Urinary bladder (tissue), 4 donors: ENCODE measurements around the gene C16orf78. TPM values are rescaled to one million over a fixed set of nuclear protein-coding genes. Genes with fewer than 3 reads are reported as not detected.

Source experiments
- DNase-seq: peaks from one replicate; pipeline ENCODE4 v3.0.0-alpha.2; 2015; ENCODE audit errors: extremely low spot score
- H3K27ac ChIP-seq: one replicate; pipeline ENCODE4 v1.5.1; 2013; ENCODE audit warnings: low read depth, mild to moderate bottlenecking, moderate library complexity
- H3K36me3 ChIP-seq: one replicate; pipeline ENCODE4 v1.6.1; 2013; ENCODE audit warnings: mild to moderate bottlenecking, moderate library complexity; ENCODE audit not compliant: insufficient read depth
- H3K4me1 ChIP-seq: one replicate; pipeline ENCODE4 v1.6.1; 2013; ENCODE audit warnings: mild to moderate bottlenecking, moderate library complexity; ENCODE audit not compliant: insufficient read depth
- H3K4me3 ChIP-seq: one replicate; pipeline ENCODE4 v1.5.1; 2013; ENCODE audit warnings: low read depth, low read length
- WGBS: extraction: QIAGEN DNeasy Blood & Tissue Kit; methylation state at CpG from one replicate; pipeline ENCODE4 v1.1.7; 2013; 5-methylcytosine and 5-hydroxymethylcytosine counted together
- polyA plus RNA-seq: library from polyadenylated mRNA; stranded (reverse); fragments of 200-250 nt; gene quantifications from one replicate; pipeline ENCODE4 v1.2.3, GENCODE V29; 2013
- total RNA-seq: library from RNA; depleted of rRNA; stranded (reverse); fragments of >200 nt; gene quantifications from one replicate; pipeline ENCODE4 v1.2.3, GENCODE V29; 2014
- donor health status: healthy with polysubstance abuse.
- donor health status: healthy.

C16orf78 gene
- total and polyA plus RNA-seq, 2 donors = not detected

DNA sequence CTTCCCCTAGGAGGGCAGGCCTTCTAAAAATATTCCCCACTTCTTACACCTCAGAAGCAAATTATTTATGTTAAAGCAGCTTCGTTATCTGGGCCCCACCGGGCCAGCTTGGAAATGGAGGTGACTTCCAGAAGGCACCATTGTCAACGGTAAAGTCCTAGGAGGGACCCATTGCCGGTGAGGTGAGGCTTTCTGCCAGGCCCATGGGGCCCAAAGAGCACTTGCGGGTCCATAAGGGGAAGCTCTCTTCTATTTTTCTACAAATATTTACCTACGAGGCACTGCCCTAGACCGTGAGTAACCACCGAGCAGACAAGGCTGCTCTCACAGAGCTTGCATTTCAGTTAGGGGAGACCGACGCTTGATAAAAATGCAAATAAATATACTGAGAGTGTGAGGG lies 41.5 kb downstream of the C16orf78 start:
- no peak for DNase-seq
- Histone ChIP-seq H3K27ac (no peak overlapping the region), H3K4me1 (no peaks in the 10 kb centered on the region), H3K36me3 (no peaks in the 10 kb centered on the region), H3K4me3 (no peak overlapping the region)
- 90% methylated on average over 10 of the region's 10 CpGs for WGBS

DNA sequence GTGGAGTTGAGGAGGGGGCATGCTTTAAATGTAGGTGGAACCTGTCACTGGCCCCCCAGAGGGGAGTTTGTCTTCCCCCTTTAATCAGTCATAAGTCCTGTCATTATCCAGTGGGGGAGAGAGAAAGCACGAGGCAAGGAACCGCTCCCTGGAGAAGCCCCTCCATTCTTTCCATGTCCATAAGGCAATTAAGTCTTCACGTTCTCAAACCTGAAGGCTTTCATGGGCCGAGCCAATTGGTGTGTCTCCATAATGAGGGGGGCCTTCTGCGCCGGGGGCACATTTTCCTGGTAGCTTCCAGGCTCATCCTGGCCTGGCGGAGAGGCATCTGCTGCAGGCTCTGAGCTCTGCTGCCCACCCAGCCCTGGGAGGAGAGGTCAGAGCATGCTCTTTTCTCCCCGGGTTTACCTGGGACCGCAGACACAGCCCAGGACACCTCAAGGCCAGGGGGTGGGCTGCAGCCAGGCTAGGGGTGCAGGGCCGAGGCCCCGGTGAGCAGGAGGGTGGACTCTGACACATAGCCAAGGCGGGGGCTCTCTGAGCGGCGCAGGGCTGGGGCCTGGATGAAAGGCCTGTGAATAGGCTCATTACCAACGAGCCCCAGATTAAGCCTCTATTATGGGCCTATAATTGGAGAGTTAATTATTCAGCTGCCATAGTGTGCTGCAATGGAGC lies 42.5 kb downstream of the C16orf78 start:
- no peak overlapping the region for H3K4me3 ChIP-seq
- H3K36me3 ChIP-seq = no peaks in the 10 kb centered on the region
- no peaks in the 10 kb centered on the region for H3K4me1 ChIP-seq
- no peak overlapping the region for H3K27ac ChIP-seq
- 83% methylated on average over 15 of the region's 15 CpGs for WGBS
- DNase-seq = no peak

DNA sequence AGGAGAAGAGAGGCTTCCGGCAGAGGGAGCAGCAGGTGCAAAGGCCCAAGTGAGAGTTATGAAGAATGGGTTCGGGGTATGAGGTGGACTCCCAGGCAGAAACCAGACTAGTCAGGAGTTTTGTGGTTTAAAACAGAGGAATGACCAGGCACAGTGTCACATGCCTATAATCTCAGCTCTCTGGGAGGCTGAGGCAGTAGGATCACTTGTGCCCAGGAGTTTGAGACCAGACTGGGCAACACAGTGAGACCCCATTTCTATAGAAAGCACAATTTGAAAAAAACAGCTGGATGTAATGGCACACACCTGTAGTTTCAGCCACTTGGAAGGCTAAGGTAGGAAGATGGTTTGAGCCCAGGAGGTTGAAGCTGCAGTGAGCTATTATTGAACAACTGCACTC lies 43.8 kb downstream of the C16orf78 start:
- no peaks in the 10 kb centered on the region for H3K36me3 ChIP-seq
- 92% methylated on average over 2 of the region's 2 CpGs for WGBS
- no peak for DNase-seq
- no peak overlapping the region for H3K4me3 ChIP-seq
- H3K4me1 ChIP-seq = no peaks in the 10 kb centered on the region
- H3K27ac ChIP-seq = no peak overlapping the region

DNA sequence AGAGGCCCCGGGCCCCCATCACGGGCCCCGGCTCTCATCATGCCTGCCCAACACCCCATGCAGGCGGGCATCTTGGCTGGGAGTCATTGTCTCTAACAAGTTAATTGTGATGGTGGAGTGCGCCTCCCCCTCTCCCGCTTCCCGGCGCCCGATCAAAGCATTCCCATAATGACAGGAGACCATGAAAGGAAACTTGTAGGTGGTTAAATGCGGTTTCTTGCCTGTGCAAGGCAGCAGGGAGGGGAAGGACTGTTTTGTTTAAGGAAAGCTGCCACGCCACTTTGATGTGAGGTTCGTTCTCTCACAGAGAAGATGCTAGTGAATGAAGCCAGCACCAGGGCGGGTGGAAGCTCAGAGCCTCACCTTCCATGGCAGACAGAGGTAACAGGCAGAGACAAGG lies 45.4 kb downstream of the C16orf78 start:
- Histone ChIP-seq H3K36me3 (no peaks in the 10 kb centered on the region), H3K27ac (no peak overlapping the region), H3K4me1 (no peaks in the 10 kb centered on the region), H3K4me3 (no peak overlapping the region)
- DNase-seq = no peak
- WGBS = 35% methylated on average over 13 of the region's 13 CpGs

DNA sequence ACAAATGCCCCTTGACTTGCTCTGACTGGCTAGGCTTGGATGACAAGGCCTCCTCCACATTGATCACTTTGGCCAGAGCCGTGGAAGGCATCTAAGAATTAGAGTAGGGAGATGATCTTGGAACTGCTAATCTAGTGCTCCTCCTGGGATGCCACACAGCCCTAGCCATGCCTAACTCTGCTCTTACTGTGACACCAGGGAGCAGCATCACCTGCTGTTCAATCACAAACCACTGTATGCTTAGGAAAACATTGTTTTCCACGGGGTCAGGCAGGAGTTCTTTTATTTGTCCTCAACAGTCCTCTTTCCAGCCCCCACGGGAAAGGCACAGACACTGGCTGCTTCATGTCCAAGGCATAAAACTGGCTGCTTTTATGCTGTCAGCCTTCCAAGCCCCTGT lies 46.3 kb downstream of the C16orf78 start:
- Histone ChIP-seq H3K36me3 (no peaks in the 10 kb centered on the region), H3K4me1 (no peaks in the 10 kb centered on the region), H3K27ac (no peak overlapping the region), H3K4me3 (no peak overlapping the region)
- WGBS = 45% methylated on average over 3 of the region's 3 CpGs
- DNase-seq = no peak

DNA sequence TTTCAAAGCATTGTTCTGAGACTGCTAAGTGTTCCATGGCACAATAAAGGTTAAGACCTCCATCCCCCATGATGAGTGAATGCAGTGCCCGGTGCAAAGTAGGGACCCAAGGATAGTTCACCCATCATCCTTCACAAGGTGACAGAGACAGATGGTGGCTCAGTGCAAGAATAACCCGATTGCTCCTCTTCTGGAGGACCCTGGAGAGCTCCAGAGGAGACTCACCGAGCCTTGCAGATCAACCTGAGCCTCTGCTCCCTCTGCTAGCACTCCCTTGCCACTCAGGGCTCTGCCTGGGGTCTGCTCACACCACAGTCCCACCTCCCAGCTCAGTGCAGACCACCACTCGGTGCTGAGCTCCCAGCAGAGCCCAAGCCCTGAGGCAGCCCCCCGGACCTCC lies 49.3 kb downstream of the C16orf78 start:
- DNase-seq = no peak
- WGBS = 46% methylated on average over 5 of the region's 5 CpGs
- Histone ChIP-seq H3K4me3 (no peak overlapping the region), H3K4me1 (no peaks in the 10 kb centered on the region), H3K36me3 (no peaks in the 10 kb centered on the region), H3K27ac (no peak overlapping the region)

DNA sequence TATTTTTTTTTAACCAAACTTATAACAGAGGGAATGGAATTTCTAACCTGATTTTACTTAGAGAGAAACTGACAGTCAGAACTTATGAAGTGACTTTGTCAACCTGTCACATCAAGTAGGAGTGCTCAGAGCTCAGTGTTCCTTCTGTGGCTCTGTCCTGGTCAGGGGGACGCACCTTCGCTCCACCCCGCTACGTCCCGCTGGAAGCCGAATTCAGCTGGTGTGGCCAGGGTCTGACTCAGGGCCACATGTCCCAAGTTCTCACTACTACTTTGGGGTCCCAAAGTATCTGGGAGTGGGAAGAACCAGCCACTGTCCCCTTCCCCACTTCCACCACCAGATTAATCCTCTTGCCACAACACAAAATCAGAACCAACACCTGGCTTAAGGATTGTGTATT lies 51.4 kb downstream of the C16orf78 start:
- Histone ChIP-seq H3K27ac (no peak overlapping the region), H3K4me1 (no peaks in the 10 kb centered on the region), H3K4me3 (no peak overlapping the region), H3K36me3 (no peaks in the 10 kb centered on the region)
- 94% methylated on average over 6 of the region's 6 CpGs for WGBS
- no peak for DNase-seq

DNA sequence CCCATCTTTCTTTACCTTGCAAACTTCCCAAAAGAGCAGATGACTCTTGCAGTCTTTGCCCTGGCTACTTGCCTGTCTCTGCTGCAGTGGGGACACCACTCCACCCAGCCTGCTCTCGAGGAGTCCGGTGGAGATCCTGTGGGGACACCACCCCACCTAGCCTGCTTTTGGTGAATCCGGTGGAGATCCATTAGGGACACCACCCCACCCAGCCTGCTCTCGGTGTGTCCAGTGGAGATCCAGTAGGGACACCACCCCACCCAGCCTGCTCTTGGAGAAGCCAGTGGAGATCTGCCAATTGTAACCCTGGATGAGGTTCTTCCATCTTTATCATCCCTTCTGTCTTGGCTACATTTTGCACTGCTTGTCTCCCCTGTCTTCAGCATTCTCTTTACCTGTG lies 54.2 kb downstream of the C16orf78 start:
- Histone ChIP-seq H3K36me3 (no peaks in the 10 kb centered on the region), H3K4me1 (no peaks in the 10 kb centered on the region), H3K27ac (no peak overlapping the region), H3K4me3 (no peak overlapping the region)
- DNase-seq = no peak
- 92% methylated on average over 4 of the region's 4 CpGs for WGBS

DNA sequence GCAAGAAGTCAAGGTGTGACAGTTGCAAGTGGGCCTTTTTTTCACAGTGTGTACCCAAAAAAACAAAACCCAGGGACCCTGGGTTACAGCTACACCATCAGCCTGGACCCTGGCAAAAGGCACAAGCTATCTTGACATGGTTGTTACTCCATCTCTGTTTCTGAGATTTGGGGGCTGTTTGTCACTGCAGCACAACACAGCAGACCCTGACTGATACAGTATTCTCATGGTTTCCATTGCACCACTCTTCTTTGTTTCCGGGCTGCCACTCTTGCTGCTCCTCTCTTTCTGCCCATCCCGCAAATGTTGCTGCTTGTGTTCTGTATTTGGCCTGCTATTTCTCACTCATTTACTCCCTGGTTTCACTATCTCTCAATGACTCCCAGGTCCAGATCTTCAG lies 55.2 kb downstream of the C16orf78 start:
- 97% methylated on average over 2 of the region's 2 CpGs for WGBS
- Histone ChIP-seq H3K27ac (no peak overlapping the region), H3K36me3 (no peaks in the 10 kb centered on the region), H3K4me3 (no peak overlapping the region), H3K4me1 (no peaks in the 10 kb centered on the region)
- no peak for DNase-seq

DNA sequence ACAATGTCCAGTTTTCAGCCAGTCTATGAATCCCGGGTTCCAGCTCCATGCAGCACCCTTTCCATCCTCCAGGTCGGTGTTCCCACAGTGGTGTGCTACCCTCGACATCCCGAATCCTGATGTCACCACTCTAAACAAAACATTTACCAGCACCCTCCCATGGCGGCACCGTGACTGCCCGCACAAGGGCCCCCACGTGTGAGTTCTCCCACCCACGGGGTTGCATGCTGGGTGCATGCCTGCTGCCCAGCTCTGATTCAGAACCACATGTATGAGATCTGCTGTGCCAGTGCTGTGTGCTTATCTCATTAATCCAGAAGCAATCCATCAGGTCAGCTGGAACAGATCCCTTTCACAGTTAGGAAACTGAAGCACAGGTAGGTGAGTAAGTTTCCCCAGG lies 57.4 kb downstream of the C16orf78 start:
- Histone ChIP-seq H3K4me3 (no peak overlapping the region), H3K27ac (no peak overlapping the region), H3K4me1 (no peaks in the 10 kb centered on the region), H3K36me3 (no peaks in the 10 kb centered on the region)
- WGBS = 79% methylated on average over 9 of the region's 9 CpGs
- no peak for DNase-seq

DNA sequence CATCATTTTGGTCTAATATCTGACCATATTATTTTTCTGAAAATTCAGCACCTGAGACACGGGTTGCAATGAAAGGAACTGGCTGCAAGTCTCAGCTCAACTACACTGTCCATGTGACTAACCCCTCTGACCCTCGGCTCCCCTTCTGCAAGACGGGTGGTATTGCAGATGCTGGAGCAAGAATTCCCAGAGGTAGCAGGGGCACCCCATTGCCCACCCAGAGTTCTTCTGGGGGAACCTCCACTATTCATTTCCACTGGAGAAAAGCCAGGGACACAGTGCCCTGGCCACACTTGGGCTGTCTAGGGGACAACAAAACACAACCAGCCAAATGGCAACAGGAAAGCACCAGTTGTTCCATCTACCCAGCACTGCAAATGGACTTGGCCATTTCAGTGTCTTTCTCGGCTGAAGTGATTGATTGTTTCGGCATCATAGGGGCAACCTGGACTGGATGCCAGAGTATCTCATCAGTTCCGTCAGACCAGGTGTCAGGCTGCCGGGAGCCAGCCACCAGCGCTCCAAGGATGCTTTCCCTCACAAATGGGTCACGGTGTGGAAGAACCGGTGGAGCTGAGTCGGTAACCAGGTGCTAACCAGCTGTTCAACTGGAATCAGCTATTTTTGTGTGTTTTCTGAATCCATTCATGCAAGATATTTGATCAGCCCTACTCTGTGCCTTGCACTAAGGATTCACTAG lies 58.1 kb downstream of the C16orf78 start:
- whole genome bisulfite sequencing = 81% methylated on average over 11 of the region's 11 CpGs
- no peak overlapping the region for H3K27ac ChIP-seq
- H3K4me3 ChIP-seq = no peak overlapping the region
- H3K4me1 ChIP-seq = no peaks in the 10 kb centered on the region
- DNase-seq = no peak
- no peaks in the 10 kb centered on the region for H3K36me3 ChIP-seq

DNA sequence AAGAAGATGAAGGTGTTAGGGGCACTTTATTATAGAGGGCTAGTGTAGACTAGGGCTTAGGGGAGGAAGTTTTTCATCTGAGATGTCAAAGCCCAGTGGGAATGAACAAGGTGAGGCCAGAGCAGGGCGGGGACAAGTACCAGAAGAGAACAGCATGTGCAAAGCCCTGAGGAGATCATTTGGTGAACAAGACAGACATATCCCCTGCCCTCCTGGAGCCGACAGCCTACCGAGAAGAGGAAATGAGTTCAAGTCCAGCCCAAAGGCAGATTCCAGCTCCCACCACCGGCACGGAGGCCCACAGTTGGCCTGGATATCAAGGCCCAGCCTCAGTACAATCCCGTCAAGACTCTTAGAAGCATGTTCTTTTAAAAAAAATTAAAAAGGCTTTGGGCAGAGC lies 61.1 kb downstream of the C16orf78 start:
- H3K27ac ChIP-seq = no peak overlapping the region
- H3K36me3 ChIP-seq = no peaks in the 10 kb centered on the region
- H3K4me3 ChIP-seq = no peak overlapping the region
- H3K4me1 ChIP-seq = no peaks in the 10 kb centered on the region
- no peak for DNase-seq
- 93% methylated on average over 6 of the region's 6 CpGs for WGBS

DNA sequence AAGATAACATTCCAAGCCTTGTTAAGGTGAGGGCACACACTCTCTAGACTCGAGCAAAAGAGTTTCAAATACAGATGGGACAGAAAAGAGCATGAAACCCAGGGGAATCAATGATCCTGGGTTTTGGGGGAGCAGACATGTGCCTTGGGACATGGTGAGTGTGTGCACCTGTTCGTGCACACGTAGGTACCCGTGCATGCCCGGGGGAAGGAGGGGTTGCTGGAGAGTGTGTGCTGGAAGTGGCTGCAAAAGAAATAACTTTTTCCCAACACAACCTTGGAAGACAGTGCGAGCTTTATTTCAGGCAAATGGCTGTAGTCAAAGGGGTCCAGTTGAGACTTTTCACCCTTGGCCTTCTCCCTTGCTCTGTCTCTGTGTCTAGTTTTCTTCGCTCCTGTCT lies 62.6 kb downstream of the C16orf78 start:
- Histone ChIP-seq H3K36me3 (no peaks in the 10 kb centered on the region), H3K4me1 (no peaks in the 10 kb centered on the region), H3K27ac (no peak overlapping the region), H3K4me3 (no peak overlapping the region)
- no peak for DNase-seq
- WGBS = 82% methylated on average over 7 of the region's 7 CpGs

DNA sequence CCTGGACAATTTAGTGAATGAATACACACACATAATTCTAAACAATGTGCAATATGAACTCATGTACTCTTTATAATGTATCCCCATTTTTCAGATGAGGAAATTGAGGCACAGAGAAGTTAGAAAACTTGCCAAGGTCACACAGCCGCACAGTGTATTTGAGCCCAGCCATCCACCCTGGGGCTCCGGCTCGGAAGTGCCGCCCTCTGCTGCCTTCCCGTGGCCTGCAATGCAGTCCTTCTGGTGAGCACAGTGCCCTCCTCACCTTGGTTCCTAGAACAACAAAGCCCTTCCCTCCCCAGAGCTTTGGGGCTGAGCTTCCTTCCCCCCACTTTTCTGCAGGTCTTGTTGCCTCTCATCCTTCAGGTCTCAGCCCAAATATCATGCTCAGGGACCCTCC lies 63.7 kb downstream of the C16orf78 start:
- no peak overlapping the region for H3K27ac ChIP-seq
- WGBS = 75% methylated on average over 5 of the region's 5 CpGs
- H3K4me1 ChIP-seq = no peaks in the 10 kb centered on the region
- H3K36me3 ChIP-seq = no peaks in the 10 kb centered on the region
- no peak for DNase-seq
- H3K4me3 ChIP-seq = no peak overlapping the region
